Measurements from ENCODE around the gene DYDC1. TPM values are rescaled to one million over a fixed set of nuclear protein-coding genes. Genes with fewer than 3 reads are reported as not detected.

DYDC1 gene
- polyA plus RNA-seq, 1 of the 3 experiments (the other 2 are of a cell fraction), result not detected

GRCh38 chr10:80289451-80290287, 66.9 kb downstream of the DYDC1 start, which contains the start of gene MAT1A:
Gene MAT1A (minus strand): TSS chr10:80289658. CDS start chr10:80289423, 235 bp downstream.
- peak; percentile 8; the same call in 1 of the 2 replicates for TF ChIP-seq CTCF (IDR thresholded peaks at IDR 0.05)
- TF ChIP-seq FOXJ3 (CRISPR knock-in tag; IDR thresholded peaks at IDR 0.05), result no peak
- TF ChIP-seq NRF1 (IDR thresholded peaks at IDR 0.05; ENCODE audit: low read depth, low read length), result no peak
- TF ChIP-seq TCF12 (IDR thresholded peaks at IDR 0.05), result no peak
- TF ChIP-seq CHD2 (IDR thresholded peaks at IDR 0.05; ENCODE audit: low read length, partially characterized antibody), result no peak
- no peak for TF ChIP-seq EZH2phosphoT487 (IDR thresholded peaks at IDR 0.05; ENCODE audit: borderline replicate concordance, low read depth)
- POLR2A ChIA-PET, result no interaction called here
- 16% methylated on average over 9 of the region's 9 CpGs for WGBS (ENCODE audit: low lambda C conversion rate)

GRCh38 chr10:80288849-80289248, 67.7 kb downstream of the DYDC1 start:
- Histone ChIP-seq H3K4me3 (ENCODE audit: low read depth in 2 of 2, low read length in 1 of 2) (no peak overlapping the region), H3K79me2 (ENCODE audit: insufficient read depth) (no peaks in the 10 kb centered on the region), H3K27me3 (ENCODE audit: insufficient read depth) (no peaks in the 10 kb centered on the region), H3F3A (replicated peaks; ENCODE audit: insufficient read depth) (no peaks in the 10 kb centered on the region), H3K36me3 (replicated peaks in 1 of 2; ENCODE audit: control insufficient read depth in 1 of 2, insufficient read depth in 2 of 2, low read length in 1 of 2) (no peaks in the 10 kb centered on the region), H2AFZ (ENCODE audit: low read depth) (no peak overlapping the region), H4K20me1 (ENCODE audit: insufficient read depth) (no peaks in the 10 kb centered on the region), H3K9me2 (no peaks in the 10 kb centered on the region), H3K9ac (no peak overlapping the region), H3K4me2 (no peak overlapping the region), H3K27ac (ENCODE audit: low read depth in 2 of 2, low read length in 1 of 2) (no peak overlapping the region), H3K9me3 (no peaks in the 10 kb centered on the region), H3K4me1 (ENCODE audit: control insufficient read depth in 1 of 2, insufficient read depth in 2 of 2, low read depth in 1 of 2, low read length in 1 of 2) (no peaks in the 10 kb centered on the region; a peak in 1 of 4 replicates)
- CTCF ChIA-PET, result no interaction called here
- TF ChIP-seq NRF1 (IDR thresholded peaks at IDR 0.05; ENCODE audit: low read depth, low read length) (no peak), ELF1 (IDR thresholded peaks at IDR 0.05) (no peak), EZH2phosphoT487 (IDR thresholded peaks at IDR 0.05; ENCODE audit: borderline replicate concordance, low read depth) (no peak), MEF2A (IDR thresholded peaks at IDR 0.05; ENCODE audit: borderline replicate concordance, low read depth) (no peak), SMC3 (IDR thresholded peaks at IDR 0.05; ENCODE audit: low read depth, low read length) (no peak), USF2 (IDR thresholded peaks at IDR 0.05; ENCODE audit: borderline replicate concordance, low read depth, low read length) (no peak), CTCF (IDR thresholded peaks at IDR 0.05) (no peak), FOXJ3 (CRISPR knock-in tag; IDR thresholded peaks at IDR 0.05) (no peak), FOSL2 (IDR thresholded peaks at IDR 0.05; ENCODE audit: borderline replicate concordance, low read depth) (no peak)
- TF ChIP-seq, protein P1, sequence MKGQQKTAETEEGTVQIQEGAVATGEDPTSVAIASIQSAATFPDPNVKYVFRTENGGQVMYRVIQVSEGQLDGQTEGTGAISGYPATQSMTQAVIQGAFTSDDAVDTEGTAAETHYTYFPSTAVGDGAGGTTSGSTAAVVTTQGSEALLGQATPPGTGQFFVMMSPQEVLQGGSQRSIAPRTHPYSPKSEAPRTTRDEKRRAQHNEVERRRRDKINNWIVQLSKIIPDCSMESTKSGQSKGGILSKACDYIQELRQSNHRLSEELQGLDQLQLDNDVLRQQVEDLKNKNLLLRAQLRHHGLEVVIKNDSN (IDR thresholded peaks at IDR 0.05; ENCODE audit: borderline replicate concordance, low read depth), result no peak
- WGBS (ENCODE audit: low lambda C conversion rate), result 57% methylated on average over 5 of the region's 5 CpGs
- no peak for DNase-seq
- POLR2A ChIA-PET, result no interaction called here

More at GRCh38 chr10:80289451-80290287, 66.9 kb downstream of the DYDC1 start, which contains the start of gene MAT1A:
- H3K9ac ChIP-seq, result no peak within 1 kb of the TSS
- DNase-seq, result no peak
- H3K79me2 ChIP-seq (ENCODE audit: insufficient read depth), result no peaks in the 10 kb centered on the region
- H3K9me2 ChIP-seq, result no peaks in the 10 kb centered on the region
- H3K36me3 ChIP-seq (replicated peaks in 1 of 2; ENCODE audit: control insufficient read depth in 1 of 2, insufficient read depth in 2 of 2, low read length in 1 of 2), result no peaks in the 10 kb centered on the region
- H3K27ac ChIP-seq (ENCODE audit: low read depth in 2 of 2, low read length in 1 of 2), result no peak within 1 kb of the TSS
- no peaks in the 10 kb centered on the region for H3K9me3 ChIP-seq
- no peak within 1 kb of the TSS; the same call in 1 of the 2 replicates for H3K4me2 ChIP-seq
- no peak within 1 kb of the TSS; a peak in 1 of 4 replicates for H3K4me3 ChIP-seq (ENCODE audit: low read depth in 2 of 2, low read length in 1 of 2)
- H3K27me3 ChIP-seq (ENCODE audit: insufficient read depth), result no peaks in the 10 kb centered on the region
- CTCF ChIA-PET, result interaction anchor here (0.8 to 1.1 kb wide), 2 partner anchors 29 to 36 kb away, joined by 3 read pairs; no protein-coding TSS in a partner anchor
- H3K4me1 ChIP-seq (ENCODE audit: control insufficient read depth in 1 of 2, insufficient read depth in 2 of 2, low read depth in 1 of 2, low read length in 1 of 2), result no peaks in the 10 kb centered on the region; a peak in 1 of 4 replicates
- no peaks in the 10 kb centered on the region for H3F3A ChIP-seq (replicated peaks; ENCODE audit: insufficient read depth)
- no peak within 1 kb of the TSS for H2AFZ ChIP-seq (ENCODE audit: low read depth)
- no peaks in the 10 kb centered on the region for H4K20me1 ChIP-seq (ENCODE audit: insufficient read depth)
